NCI-H2227 (cell line): ENCODE results near the gene ARL5A.
"Not testable (repeated sequence)": the region's sequence is repeated elsewhere in the genome, so short reads cannot be mapped to it uniquely, and the experiment has no call there.

Experiments used
- DNase-seq: peaks from one replicate; lab custom pipeline; 2025; ENCODE audit not compliant: unreplicated experiment; lab: John Stamatoyannopoulos, UW

ARL5A gene

DNA sequence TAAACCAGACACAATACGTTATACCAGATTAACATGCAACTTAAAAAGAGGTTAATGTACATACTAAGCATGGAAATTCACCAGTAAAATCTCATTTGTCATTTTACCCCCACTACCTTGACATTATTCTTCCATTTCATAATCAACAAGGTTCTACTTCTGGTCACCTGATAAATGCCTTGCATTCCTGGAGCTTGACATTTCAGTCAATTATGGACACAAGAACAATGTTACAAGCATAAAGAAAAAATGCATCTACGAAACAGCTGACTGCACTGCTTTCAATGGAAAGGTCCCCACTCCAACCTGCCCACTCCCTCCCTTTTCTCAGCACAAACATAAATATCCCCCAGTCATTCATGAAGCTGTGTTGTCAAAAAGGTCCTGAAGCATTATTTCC, 31.4 kb downstream of the ARL5A start:
- DNase-seq = no peak

DNA sequence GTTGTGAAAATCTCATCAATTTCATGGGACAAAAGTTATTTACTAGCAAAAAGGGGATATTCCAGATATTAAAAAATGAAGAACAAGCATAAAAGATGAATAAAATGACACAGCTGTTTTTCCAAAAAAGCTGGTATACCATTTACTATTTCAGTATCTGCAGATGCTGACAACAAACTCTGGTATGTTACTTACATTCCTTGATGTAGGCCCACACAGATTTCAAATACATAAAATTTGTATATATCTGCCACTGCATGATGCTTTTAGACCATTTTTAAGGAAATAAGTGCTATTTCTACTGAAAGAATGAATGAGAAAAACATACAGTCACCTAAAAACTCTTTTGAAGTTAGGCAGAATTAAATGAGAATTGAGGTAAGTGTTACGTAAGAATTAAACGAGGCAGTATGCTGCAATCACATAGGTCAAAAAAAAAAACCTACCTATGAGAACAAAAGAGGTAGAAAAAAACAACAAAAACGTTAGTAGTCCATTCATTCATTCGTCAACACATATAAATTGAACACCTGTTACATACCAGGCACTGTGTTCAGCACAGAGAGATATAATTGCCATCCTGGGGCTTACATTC, 32.5 kb downstream of the ARL5A start:
- no peak for DNase-seq

DNA sequence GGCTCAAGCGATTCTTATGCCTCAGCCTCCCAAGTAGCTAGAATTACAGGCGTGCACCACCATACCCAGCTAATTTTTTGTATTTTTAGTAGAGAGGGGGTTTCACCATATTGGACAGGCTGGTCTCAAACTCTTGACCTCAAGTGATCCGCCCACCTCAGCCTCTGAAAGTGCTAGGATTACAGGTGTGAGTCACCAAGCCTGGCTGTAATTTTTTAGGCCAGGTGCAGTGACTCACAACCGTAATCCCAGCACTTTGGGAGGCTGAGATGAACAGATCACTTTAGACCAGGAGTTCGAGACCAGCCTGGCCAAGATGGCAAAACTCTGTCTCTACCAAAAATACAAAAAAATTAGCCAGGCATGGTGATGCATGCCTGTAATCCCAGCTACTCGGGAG, 33.8 kb downstream of the ARL5A start:
- not testable (repeated sequence) for DNase-seq

DNA sequence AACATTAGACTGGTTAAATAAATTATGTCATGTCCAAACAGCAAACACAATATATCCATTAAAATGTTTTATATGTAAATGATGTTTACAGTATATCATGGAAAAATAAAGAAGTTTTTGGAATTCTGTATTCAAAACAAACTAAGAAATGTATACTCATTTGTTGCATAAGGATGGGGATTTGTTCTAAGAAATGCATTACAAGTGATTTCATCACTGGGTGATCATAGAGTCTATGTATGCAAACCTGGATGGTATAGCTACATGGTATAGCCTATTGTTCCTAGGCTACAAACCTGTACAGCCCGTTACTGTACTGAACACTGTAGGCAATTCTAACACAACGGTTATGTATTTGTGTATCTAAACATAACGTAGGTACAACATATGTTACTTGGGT, 35.1 kb downstream of the ARL5A start:
- DNase-seq = no peak

DNA sequence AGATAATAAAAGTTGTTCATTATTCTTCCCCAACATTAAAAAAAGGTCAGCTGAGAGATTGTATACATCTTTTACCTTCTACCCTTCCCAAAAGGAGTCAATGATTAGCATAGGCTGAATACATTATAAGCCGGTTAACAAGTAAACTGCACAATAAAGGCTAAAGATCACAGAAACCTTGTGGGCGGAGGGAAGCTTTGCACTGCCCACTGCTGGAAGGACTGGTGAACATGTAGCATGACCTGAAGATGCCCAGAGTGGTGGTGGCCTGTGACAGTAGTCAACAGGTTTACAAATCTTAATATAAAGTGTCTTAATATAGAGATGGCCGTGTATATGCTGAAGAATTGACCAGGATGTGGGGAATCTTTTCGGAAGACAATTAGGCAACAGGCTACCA, 35.6 kb downstream of the ARL5A start:
- DNase-seq = no peak

DNA sequence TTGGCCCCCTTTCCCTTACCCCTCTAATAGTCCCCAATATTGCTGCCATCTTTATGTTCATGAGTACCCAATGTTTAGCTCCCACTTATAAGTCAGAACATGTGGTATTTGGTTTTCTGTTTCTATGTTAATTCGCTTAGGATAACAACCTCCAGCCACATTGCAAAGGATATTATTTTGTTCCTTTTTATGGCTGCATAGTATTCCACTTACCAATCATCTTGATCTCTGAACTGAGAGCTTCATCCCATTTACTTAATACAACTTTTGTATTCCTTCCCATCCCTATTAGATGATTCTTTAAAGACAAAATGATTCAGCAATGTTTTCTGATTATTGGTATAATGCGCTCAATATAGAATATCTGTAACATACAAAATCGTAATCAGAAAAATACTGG, 36.7 kb downstream of the ARL5A start:
- DNase-seq = no peak

DNA sequence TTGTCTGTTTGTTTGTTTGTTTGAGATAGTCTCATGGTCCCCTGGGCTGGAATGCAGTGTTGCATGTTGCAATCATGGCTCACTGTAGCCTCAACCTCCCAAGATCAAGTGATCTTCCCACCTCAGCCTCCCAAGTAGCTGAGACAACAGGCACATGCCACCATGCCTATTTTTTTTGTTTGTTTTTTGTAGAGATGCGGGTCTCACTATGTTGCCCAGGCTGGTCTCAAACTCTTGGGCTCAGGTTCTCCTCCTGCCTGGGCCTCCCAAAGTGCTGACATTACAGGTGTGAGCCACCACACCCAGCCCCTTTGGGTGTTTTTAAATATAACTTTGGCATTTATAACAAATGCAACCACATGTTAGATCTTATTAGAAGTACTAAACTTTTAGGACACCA, 37.5 kb downstream of the ARL5A start:
- DNase-seq = no peak

DNA sequence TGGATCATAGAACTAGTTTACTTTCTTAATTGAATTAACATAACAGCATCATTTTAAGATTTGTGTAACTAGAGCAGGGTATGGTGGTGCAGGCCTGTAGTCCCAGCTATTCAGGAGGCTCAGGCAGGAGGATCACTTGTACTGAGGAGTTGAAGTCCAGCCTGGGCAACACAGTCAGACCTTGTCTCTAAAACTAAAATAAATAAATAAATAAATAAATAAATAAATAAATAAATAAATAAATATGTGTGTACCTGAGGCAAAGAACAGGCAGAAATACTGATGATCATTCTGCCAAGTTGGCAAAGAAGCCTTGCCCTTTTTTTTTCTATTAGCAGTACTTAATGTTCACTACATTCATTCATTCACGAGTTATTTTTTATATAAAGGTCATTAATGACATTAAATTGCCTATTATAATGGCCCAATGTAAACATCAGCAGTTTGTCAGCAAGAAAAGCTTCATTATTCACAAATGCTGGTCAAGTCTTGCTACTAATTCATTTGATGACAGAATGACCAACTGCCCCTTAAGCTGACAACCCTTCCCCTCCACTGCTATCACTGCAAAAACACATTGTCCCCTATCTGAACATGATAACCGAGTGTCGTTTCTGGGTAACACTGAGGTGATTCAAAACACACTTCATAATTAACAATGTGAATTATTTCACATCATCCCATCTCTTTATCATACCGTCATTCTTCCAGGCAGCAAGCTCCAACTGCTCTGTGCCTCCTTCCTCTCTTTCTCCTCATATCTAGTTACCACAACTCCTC, 39.0 kb downstream of the ARL5A start:
- no peak for DNase-seq

DNA sequence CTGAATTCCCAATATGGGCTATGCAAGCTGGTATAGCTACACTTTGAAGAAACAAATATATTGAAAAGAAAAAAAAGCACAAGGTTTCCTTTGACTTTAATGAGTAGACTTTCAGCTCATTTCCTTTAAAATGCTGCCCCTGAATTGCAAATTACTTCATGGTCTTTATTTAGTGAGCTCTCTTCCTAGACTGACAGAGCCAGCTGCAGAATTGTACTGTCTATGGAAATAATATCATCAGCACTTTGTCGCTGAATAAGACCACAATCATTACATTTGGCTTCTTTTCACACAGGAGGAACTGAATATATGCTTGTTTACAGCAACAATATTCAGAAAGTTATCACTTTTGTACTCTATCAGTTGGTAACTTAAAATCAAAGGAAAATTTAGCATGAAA, 41.7 kb downstream of the ARL5A start:
- DNase-seq = no peak

DNA sequence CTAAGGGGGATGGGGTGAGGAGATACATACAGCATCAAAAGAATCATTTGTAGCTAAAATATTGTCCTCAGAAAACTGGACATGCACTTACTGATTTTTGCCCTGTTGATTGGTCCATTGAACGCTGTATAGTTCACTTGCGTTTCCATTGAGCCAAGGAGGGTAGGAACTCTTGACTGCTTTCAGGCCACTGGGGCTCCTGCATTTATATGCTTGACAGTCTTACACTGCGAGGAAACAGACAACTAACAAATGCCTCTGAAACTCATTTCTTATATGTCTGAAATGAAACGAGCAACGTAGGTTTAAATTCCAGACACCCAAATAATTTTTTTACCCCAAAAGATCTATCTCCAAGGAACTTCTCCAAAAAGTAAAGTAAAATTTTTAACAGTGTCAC, 42.1 kb downstream of the ARL5A start:
- DNase-seq = no peak

DNA sequence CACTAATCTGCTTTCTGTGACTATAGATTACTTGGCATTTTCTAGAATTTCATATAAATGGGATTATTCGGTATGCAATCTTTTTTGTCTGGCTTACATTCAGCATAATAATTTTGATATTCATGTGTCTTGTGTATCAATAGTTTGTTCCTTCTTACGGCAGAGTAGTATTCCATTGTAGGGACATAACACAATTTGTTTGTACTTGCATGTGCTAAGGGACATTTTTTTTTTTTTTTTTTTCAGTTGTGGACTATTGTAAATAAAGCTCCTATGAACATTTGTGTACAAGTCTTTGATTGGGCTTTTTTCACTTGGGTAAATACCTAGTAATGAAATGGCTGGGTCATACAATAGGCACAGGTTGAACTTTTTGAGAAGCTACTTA, 45.1 kb downstream of the ARL5A start:
- DNase-seq = no peak

DNA sequence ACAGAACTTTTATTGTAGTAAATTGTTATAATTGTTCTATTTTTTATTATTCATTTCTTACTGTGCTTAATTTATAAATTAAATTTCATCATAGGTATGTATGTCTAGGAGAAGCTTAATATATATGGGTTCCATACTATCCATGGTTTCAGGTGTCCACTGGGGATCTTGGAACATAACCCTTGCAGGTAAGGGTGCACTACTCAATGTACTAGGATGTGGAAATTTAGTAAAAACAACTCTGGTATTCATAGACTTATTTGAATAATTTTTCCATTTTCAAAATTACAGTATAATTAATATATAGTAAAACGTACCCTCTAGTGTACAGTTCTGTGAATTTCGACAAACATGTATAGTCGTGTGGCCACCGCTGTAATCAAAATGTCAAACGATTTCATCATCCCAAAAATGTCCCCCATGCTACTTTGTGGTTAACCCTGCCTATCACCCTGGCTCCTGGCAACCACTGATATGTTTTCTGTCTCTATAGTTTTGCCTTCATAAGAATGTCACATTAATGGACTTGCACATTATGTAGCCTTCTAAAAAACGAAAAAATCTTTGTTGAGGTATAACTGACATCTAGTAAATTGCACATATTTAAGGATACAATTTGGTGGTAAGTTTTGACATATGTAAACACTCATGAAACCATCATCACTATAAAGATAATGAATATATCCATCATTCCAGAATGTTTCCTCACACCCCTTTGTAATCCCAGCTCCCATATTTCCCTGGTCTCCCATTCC, 45.7 kb downstream of the ARL5A start:
- no peak for DNase-seq

DNA sequence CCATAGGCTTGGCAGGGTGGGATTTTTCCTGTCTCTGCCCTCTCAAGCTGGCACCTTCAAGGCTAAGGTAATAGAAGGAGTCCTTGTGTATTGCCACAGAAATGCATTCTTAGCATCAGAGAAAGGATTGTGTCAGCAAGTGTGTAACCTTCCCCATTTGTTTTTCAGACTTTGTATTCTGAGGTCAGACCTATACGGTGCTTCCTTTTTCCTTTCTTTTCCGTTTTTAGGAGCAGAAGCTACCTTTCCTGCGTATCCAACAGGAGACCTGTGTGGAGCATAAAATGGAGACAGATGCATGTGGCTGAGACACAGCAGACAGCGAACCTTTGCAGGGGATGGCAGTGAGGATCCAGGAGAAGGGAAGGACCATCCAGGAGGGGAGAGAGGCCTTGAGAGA, 46.6 kb downstream of the ARL5A start:
- no peak for DNase-seq

DNA sequence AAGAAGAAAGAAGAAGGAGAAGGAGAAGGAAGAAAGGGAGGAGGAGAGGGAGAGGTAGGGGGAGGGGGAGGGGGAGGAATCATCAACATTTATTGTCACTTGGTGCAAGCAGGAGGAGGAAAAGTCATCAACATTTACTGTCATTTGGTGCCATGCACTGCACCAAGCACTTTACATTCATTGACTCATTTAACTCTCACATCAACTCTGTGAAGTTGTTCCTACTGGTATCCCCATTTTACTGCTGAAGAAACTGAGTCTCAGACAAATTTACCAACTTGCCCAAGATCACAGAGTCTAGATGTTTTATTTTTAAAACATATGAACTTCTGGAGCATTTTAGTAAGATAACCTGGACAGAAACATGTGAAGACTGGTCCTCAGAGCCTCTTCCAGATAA, 47.3 kb downstream of the ARL5A start:
- DNase-seq = no peak

DNA sequence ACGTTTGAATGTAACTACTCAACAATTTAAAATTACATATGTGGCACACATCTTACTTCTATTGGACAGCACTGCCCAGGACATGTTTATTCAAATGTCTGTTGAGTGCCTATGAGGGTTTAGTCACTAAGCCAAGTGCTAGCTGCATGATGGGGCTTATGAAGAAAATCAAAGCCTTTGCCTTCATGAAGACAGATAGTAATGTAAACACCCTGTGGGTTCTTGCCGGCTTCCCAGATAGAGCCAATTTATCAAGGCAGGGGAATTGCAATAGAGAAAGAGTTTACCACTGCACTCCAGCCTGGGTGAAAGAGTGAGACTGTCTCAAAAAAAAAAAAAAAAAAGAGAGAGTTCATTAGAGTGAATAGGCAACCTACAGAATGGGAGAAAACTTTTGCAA, 50.3 kb downstream of the ARL5A start:
- DNase-seq = no peak

DNA sequence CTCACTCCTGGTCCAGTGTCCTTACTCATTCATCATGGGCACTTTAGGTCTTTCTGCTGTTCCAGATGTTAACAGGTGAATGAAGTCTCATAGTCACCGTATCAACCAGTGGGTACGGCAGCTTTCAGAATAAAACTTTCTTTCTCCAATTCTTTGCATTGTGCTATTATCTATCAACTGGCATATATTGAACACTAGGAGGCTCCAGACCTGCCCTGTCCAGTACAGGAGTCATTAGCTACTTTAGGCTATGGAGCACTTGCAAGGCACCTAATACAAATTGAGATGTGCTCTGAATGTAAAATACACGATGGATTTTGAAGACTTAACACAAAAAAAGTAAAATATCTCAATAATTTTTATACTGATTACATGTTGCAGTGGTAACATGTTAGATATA, 50.7 kb downstream of the ARL5A start:
- no peak for DNase-seq

DNA sequence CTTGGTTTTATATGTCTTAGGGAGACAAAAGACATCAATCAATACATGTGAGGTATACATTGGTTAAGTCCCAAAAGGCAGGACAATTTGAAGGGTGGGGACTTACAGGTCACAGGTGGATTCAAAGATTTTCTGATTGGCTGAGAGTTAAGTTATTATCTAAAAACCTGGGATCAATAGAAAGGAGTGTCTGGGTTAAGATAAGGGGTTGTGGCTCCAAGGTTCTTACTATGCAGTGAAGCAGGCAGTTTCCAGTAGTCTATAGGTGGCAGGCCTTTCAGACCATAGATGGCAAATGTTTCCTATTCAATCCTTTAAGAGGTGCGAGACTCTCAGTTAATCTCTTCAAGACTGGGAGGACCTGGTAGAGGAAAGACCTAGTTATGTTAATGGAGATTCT, 51.9 kb downstream of the ARL5A start:
- no peak for DNase-seq

DNA sequence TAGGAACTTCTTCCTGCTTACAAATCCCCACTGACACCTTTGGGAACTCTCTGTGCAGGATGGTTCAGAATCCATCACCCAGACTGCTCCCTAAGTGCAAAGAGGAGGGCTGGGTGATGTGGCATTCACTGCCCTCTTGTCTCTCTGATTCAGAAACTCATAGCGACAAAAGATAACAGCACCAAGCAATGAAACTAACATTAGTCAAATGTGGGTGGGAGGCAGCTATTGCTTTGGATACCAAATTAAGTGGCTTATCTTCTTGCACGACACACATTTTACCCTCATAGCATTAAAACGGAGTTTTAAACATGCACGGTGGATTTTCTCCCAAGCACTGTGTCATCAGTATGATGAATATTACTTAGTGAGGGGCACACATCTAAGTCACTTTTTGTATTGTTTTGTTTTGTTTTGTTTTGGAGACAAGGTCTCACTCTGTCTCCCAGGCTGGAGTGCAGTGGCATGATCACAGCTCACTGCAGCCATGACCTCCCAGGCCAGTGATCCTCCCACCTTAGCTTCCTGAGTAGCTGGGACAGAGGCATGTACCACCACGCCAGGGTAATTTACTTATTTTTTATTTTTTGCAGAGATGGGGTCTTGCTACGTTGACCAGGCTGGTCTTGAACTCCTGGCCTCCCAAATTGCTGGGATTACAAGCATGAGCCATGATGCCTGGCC, 53.0 kb downstream of the ARL5A start:
- DNase-seq = no peak

DNA sequence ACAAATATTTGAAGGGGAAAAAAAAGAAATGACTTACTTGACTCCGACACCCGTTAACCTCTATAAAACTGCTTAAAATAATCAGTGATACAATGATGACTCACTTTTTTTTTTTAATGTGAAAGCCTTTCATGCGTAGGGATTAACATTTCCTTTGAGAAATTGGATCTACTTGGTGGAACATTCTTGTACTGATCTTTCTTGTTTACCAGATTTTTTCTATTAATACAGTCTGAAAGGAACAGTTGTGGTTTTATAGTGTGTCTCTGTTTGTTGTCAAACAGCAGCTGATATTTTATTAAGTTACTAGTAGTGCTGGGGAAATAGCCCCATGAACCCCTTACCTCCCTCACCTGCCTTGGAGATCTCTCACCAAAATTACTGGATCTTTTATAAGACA, 53.7 kb downstream of the ARL5A start:
- DNase-seq = no peak

DNA sequence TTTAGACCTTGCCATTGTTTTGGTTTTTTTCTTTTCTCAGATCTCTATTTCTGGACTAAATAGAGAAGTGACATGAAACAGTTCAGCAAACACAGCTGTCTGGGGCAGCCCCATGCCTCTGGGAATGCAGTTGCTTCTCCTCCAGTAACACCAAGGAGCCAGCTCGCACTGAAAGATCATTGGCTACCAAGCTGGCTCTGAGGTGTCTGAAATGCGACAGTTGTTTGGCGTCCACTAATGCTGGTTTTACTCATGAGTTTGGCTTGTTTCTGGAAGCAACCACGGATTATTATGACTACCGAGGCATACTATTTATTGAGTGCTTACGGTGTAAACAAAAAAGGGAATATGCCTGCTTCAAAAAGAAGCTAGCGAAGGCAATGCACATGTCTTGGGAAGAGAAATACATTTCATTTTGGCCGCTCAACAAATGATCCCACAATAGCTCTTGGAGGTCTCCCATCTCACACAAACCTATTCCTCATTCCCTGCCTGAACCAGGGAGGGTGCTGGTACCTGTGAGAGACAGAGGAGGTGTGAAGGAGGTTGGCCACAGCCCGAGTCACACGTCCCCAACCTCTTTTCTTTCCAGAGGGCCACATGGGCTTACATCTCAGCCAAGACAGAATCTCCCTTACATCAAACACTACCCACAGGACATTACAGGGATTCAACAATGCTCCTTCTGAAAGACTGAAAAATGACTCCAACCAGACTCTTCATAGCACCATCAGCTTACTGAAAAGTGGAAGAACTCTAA, 56.4 kb downstream of the ARL5A start:
- no peak for DNase-seq

DNA sequence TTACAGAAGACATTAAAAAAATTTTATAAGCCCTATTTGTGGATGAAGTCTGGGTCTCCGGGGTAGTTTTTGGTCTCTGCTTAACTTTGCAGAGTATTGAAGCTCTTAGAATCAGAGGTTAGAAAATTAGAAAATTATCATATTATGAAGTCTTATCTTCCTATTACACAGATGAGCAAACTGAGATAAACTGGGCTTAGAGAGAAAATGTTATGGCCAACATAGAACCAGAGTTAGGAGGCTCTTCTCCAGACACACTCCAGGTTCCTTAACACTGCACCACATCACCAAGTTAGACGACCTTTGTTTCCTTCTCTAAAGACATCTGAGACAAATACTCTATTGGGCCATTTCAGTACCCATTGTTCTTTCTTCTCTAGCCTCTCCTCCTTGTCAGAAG, 57.2 kb downstream of the ARL5A start:
- no peak for DNase-seq
